Measurements from ENCODE around the gene NUMA1.

NUMA1 gene, protein sequence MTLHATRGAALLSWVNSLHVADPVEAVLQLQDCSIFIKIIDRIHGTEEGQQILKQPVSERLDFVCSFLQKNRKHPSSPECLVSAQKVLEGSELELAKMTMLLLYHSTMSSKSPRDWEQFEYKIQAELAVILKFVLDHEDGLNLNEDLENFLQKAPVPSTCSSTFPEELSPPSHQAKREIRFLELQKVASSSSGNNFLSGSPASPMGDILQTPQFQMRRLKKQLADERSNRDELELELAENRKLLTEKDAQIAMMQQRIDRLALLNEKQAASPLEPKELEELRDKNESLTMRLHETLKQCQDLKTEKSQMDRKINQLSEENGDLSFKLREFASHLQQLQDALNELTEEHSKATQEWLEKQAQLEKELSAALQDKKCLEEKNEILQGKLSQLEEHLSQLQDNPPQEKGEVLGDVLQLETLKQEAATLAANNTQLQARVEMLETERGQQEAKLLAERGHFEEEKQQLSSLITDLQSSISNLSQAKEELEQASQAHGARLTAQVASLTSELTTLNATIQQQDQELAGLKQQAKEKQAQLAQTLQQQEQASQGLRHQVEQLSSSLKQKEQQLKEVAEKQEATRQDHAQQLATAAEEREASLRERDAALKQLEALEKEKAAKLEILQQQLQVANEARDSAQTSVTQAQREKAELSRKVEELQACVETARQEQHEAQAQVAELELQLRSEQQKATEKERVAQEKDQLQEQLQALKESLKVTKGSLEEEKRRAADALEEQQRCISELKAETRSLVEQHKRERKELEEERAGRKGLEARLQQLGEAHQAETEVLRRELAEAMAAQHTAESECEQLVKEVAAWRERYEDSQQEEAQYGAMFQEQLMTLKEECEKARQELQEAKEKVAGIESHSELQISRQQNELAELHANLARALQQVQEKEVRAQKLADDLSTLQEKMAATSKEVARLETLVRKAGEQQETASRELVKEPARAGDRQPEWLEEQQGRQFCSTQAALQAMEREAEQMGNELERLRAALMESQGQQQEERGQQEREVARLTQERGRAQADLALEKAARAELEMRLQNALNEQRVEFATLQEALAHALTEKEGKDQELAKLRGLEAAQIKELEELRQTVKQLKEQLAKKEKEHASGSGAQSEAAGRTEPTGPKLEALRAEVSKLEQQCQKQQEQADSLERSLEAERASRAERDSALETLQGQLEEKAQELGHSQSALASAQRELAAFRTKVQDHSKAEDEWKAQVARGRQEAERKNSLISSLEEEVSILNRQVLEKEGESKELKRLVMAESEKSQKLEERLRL (N-terminal part only)

GRCh38 chr11:72080326-72081183 lies at the start of gene NUMA1, which contains the start of gene LRRC51:
NUMA1 (minus strand) TSS chr11:72080542; CDS start chr11:72035943, 44,599 bp downstream.
LRRC51 (plus strand) TSS chr11:72080850; CDS start chr11:72089084, 8,234 bp downstream.
- peak; percentile 99 for DNase-seq (ENCODE audit: low read depth)

- DNase-seq (ENCODE audit: low read depth) = no peak
These were observed 49.0 kb upstream of the NUMA1 start for GRCh38 chr11:72129381-72129780.

DNA sequence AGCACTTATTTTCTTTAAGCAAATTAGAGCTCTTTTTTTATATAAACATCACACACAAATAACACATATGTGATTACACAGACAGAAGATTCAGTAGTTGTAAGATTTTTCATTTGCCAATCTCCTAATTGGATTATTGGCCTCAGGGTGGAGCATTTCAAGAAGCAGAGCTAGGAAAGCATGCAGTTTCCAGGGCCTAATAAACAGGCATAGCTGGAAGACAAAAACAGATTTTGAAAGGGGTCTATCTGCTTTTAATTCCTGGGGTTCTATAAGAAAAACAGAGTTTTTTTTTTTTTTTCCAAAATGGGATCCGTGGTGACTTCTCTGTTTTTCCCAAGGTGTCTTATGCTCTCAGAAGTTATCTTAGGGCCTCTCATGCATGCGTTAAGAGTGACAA lies 47.6 kb upstream of the NUMA1 start:
- DNase-seq (ENCODE audit: low read depth) = no peak

GRCh38 chr11:72125956-72126355 lies 45.6 kb upstream of the NUMA1 start:
- no peak for DNase-seq (ENCODE audit: low read depth)

DNA sequence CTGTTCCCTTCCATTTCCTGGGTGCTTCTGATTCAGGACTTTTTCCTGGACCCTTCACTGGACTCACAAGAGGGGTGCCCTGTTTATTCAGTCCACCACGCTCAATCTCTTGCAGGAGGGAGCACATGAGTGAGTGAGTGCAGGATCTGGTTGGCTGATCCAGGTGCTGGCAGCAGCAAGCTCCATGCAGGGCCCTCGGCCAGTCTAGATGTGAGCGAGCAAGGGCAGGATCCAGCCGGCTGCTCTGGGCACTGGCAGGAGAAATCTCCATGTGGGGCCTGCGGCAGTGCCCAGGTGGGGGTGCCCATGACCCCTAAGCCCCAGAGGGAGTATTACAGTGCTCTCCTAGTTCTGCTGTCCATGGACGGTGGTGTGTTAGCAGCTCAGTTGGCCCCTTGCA lies 43.7 kb upstream of the NUMA1 start:
- no peak for DNase-seq (ENCODE audit: low read depth)

DNA sequence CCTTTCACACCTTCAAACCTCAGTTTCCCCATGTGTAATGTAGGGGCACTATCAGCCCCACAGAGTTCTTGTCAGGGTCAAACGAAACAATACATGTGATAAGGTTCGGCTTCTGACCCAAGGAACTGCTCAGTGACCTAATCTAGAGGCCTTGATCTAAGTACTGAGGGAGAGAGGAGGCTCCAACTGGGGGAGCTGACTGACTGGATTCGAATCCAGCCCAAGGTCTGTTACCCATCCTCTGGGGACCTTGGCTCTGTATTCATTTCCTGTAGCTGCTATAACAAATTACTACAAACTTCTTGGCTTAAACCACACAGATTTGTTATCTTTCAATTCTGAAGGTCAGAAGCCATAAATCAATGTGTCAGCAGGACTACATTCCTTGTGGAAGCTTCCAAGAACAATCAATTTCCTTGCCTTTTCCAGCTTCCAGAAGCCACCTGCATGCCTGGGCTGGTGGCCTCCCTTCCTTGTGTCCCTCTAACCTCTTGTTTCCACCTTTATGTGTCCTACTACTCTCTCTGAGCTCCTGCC lies 42.8 kb upstream of the NUMA1 start:
- no peak for DNase-seq (ENCODE audit: low read depth)

GRCh38 chr11:72122607-72123006 lies 42.3 kb upstream of the NUMA1 start:
- DNase-seq (ENCODE audit: low read depth) = no peak

GRCh38 chr11:72120930-72121329 lies 40.6 kb upstream of the NUMA1 start:
- DNase-seq (ENCODE audit: low read depth) = no peak

GRCh38 chr11:72119198-72119597 lies 38.9 kb upstream of the NUMA1 start:
- DNase-seq (ENCODE audit: low read depth) = no peak

DNA sequence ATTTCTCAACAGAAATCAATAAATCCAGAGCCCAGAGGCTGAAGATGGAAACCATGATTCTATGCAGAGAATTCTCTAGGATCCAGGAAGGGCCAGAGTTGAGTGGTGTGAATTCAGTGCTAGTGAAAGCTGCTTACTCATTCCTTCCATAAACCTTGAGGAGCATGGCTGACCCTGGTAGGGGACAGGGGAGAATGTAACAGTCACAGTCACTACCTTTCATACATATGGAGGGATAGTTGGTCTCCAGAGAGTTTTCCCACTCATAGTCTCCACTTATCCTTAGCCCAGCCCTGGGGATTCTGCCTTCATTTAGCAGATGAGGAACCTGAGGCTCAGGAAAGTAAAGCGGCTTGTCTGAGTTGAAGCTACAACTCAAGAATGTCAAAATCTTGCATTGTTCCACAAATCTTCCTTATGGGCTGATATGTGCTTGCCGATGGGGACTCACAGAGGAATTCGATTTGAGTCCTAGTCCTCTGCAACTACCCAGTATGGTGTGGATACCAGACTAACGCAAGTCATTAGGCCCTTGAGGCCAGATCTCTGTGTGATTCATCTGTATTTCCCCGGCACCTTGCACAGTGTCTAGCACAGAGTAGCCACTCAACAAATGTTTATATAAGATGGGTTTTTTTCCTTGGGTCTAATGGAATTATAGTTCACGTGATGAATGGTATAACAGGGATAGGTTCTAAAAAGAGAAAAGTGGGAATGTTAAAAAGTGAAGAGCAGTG lies 35.8 kb upstream of the NUMA1 start:
- DNase-seq (ENCODE audit: low read depth) = no peak

- no peak for DNase-seq (ENCODE audit: low read depth)
These were observed 34.2 kb upstream of the NUMA1 start for GRCh38 chr11:72114570-72114969.

- no peak for DNase-seq (ENCODE audit: low read depth)
These were observed 32.9 kb upstream of the NUMA1 start for GRCh38 chr11:72112978-72113808.

DNA sequence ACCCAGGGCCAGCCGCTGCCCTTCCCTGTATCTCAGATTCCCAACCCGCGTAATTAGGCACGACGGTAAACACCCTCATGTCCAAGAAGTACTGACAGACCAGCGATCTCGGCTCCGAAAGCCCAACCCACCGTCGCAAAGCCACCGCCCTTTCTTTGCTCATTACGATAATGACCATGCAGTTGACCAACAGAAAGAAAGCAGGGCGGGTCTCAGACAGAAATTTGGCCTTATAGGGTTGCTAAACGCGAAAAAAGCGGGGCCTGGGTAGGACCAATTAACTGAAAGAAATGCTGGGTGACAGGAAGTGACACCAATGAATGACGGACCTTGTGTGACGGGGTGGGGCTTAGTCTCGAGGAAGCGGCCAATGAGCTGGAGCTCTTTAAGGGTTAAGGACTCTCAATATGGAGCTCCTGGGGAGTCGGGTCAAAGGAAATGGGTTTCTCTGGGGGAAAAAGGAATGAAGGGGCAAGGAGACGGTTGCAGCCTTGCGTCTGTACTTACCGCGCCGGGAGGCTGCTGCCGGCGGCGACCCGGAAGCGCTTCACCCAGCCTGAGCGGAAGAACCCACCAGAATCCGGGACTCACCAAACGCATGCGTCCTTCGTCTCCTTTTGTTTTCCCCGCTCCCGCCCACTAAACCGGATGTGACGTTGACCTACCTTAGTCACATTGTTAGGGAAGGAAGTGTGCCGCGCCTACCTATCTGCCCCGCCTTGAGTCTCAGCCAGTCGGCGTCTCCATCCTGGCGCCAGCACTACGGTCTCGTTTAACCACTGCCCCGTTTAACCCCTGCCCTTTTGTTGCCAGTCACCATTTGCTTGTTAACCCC lies 32.0 kb upstream of the NUMA1 start, which contains the start of gene ANAPC15:
Gene ANAPC15 (minus strand): TSS at position 553 of the 835 bp plus-strand sequence. CDS start 1,419 bp downstream, outside the sequence.
- peak; percentile 97 for DNase-seq (ENCODE audit: low read depth)

DNA sequence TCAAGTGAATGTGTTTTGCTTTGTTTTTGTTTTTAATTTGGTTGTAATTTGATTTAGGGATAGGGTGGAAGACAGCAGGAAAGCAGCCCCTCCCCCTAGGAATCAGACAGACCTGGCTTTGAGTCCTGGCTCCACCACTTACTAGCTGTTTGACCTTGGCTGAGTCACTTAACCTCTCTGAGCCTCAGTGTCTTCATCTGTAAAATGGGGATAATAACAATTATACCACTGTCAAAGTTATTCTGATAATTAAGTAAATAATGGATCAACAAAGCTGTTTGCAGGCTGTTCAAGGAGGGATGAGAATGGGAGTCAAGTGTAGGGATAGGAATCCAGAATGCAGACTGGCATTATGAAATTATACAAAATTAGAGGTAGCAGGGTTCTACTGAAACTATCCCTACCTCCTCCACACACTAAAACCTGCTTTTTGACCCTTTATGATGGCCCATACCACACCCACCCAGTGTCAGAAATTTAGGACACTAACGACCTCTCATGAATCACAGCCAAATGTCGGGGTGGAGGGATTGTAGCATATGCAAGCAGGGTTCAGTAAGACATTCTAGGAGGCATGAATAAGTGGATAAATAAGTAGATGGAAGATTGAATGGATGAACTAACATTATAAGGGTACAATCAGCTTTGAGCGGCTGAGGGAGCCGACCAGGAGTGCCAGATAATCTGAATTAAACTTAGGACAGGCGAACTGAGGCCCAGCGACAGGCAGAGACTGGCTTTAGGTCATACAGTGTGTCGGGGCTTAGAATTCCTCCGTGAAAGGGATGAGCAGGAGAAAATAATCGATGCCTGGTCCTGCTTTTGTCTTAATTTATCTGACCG lies 31.2 kb upstream of the NUMA1 start:
- no peak for DNase-seq (ENCODE audit: low read depth)

- no peak for DNase-seq (ENCODE audit: low read depth)
These were observed 25.5 kb upstream of the NUMA1 start, which contains the start of gene TOMT for GRCh38 chr11:72105888-72106287. TOMT (plus strand) TSS chr11:72105924; CDS start chr11:72105952, 28 bp downstream.

GRCh38 chr11:72103754-72104167 lies 23.4 kb upstream of the NUMA1 start:
- DNase-seq (ENCODE audit: low read depth) = no peak

Measured in T-helper 22 cell (primary cell).